A549 (cell line): ENCODE data around the gene KIRREL1. TPM values are rescaled to one million over a fixed set of nuclear protein-coding genes. Genes with fewer than 3 reads are reported as not detected.

Source experiments
- ATAC-seq, 2 experiments: fragments of 200-7000 bp in 1 of 2; fragments of >200 bp in 1 of 2; cut with Nextera tagmentation in 1 of 2; cut with Tn5 transposase in 1 of 2; 3 replicates each; pipeline versions ENCODE4 v1.8.0 to v1.9.1; 2018 to 2020; ENCODE audit warnings: mild to moderate bottlenecking in 1 of 2, moderate library complexity in 1 of 2
- CTCF ChIA-PET: fragments of 300-600 bp; sonication (Branson Sonifier 250); formaldehyde crosslinking; extraction: SDS; loops from one replicate; lab custom pipeline; 2021; ENCODE audit warnings: antibody characterized with exemption, inconsistent platforms; lab: Yijun Ruan, JAX
- POLR2A ChIA-PET: fragments of 350-600 bp; formaldehyde crosslinking; extraction: SDS; loops from one replicate; lab custom pipeline; 2021; ENCODE audit warnings: antibody characterized with exemption, inconsistent platforms; lab: Yijun Ruan, JAX
- DNase-seq, 2 experiments: peaks; one replicate each; pipeline versions ENCODE4 v3.0.0 to v3.0.0-alpha.2; 2011 to 2016; ENCODE audit warnings: low read depth in 1 of 2, low spot score in 1 of 2
- FAIRE-seq: peaks from 2 replicates; lab custom pipeline; 2011; peaks lifted over from hg19 to GRCh38; lab: Jason Lieb, UNC
- H3K27ac ChIP-seq, 2 experiments: fragments of >200 bp; sonication (Bioruptor Twin); formaldehyde crosslinking; 3 replicates each; pipeline ENCODE4 v1.5.1; 2016 to 2017
- H3K4me1 ChIP-seq: fragments of >200 bp; sonication (Bioruptor Twin); formaldehyde crosslinking; 3 replicates; pipeline ENCODE4 v1.6.1; 2016
- H3K4me2 ChIP-seq: fragments of >200 bp; sonication (Bioruptor Twin); formaldehyde crosslinking; 3 replicates; pipeline ENCODE4 v1.6.1; 2016
- H3K4me3 ChIP-seq: fragments of >200 bp; sonication (Bioruptor Twin); formaldehyde crosslinking; 3 replicates; pipeline ENCODE4 v1.5.1; 2016
- H3K9me3 ChIP-seq: fragments of >200 bp; sonication (Bioruptor Twin); formaldehyde crosslinking; 3 replicates; pipeline ENCODE4 v1.6.1; 2016
- BHLHE40 ChIP-seq: IDR thresholded peaks from 2 replicates; pipeline ENCODE4 v1.6.1; 2012; ENCODE audit warnings: low read depth, low read length, inconsistent platforms
- CBX2 ChIP-seq: fragments of 200-600 bp; sonication (generic); IDR thresholded peaks from 2 replicates; pipeline ENCODE4 v1.6.1; 2016; ENCODE audit warnings: low read depth, mild to moderate bottlenecking, borderline replicate concordance
- CBX8 ChIP-seq: fragments of 200-600 bp; sonication (generic); IDR thresholded peaks from 2 replicates; pipeline ENCODE4 v1.6.1; 2016
- CHD4 ChIP-seq: fragments of 200-600 bp; sonication (generic); IDR thresholded peaks from 2 replicates; pipeline ENCODE4 v1.6.1; 2016; ENCODE audit warnings: antibody characterized with exemption, mild to moderate bottlenecking, borderline replicate concordance
- EHMT2 ChIP-seq: fragments of 200-600 bp; sonication (generic); IDR thresholded peaks from 2 replicates; pipeline ENCODE4 v1.6.1; 2016; ENCODE audit warnings: antibody characterized with exemption, low read depth, mild to moderate bottlenecking, moderate library complexity
- EP300 ChIP-seq, 2 experiments: fragments of >200 bp; sonication (Bioruptor Twin); formaldehyde crosslinking; IDR thresholded peaks; 2 replicates in 1 of 2; 3 replicates in 1 of 2; pipeline ENCODE4 v1.6.1; 2016 to 2017
- ESRRA ChIP-seq: fragments of 150-350 bp; IDR thresholded peaks from 2 replicates; pipeline ENCODE4 v1.6.1; 2014; ENCODE audit warnings: mild to moderate bottlenecking, low read length, borderline replicate concordance
- FOSB ChIP-seq: fragments of 250-450 bp; sonication (Bioruptor Pico); IDR thresholded peaks from 2 replicates; pipeline ENCODE4 v1.5.0; 2020; ENCODE audit warnings: mild to moderate bottlenecking, moderate library complexity
- HDAC2 ChIP-seq: fragments of 200-600 bp; sonication (generic); IDR thresholded peaks from 2 replicates; pipeline ENCODE4 v1.6.1; 2016
- HOXB5 ChIP-seq: fragments of 250-450 bp; sonication (Bioruptor Pico); IDR thresholded peaks from 2 replicates; pipeline ENCODE4 v1.5.0; 2020; ENCODE audit warnings: mild to moderate bottlenecking, moderate library complexity
- JUN ChIP-seq, 2 experiments: fragments of >200 bp; sonication (Bioruptor Twin); formaldehyde crosslinking; IDR thresholded peaks; 2 replicates in 1 of 2; 3 replicates in 1 of 2; pipeline ENCODE4 v1.6.1; 2016 to 2017
- JUNB ChIP-seq: fragments of >200 bp; sonication (Bioruptor Twin); formaldehyde crosslinking; IDR thresholded peaks from 2 replicates; pipeline ENCODE4 v1.6.1; 2016
- KDM1A ChIP-seq: fragments of 200-600 bp; sonication (generic); IDR thresholded peaks from 2 replicates; pipeline ENCODE4 v1.6.1; 2016; ENCODE audit warnings: low read depth, mild to moderate bottlenecking
- KDM5A ChIP-seq: fragments of 200-600 bp; sonication (generic); IDR thresholded peaks from 2 replicates; pipeline ENCODE4 v1.6.1; 2016; ENCODE audit warnings: antibody characterized with exemption, mild to moderate bottlenecking
- MAFK ChIP-seq: fragments of 450-650 bp; IDR thresholded peaks from 2 replicates; pipeline ENCODE4 v1.6.1; 2014; ENCODE audit not compliant: partially characterized antibody
- NFE2L2 ChIP-seq: fragments of 150-350 bp; conservative IDR thresholded peaks from 2 replicates; pipeline ENCODE4 v1.6.1; 2014; ENCODE audit warnings: low read length
- POLR2A ChIP-seq: IDR thresholded peaks from 2 replicates; pipeline ENCODE4 v1.6.1; 2012; ENCODE audit warnings: mild to moderate bottlenecking, low read length
- RAD21 ChIP-seq, 2 experiments: fragments of >200 bp in 1 of 2; sonication (Bioruptor Twin) in 1 of 2; formaldehyde crosslinking in 1 of 2; IDR thresholded peaks in 1 of 2; conservative IDR thresholded peaks in 1 of 2; 2 replicates in 1 of 2; 3 replicates in 1 of 2; pipeline ENCODE4 v1.6.1; 2012 to 2018; ENCODE audit warnings: inconsistent platforms in 1 of 2
- RCOR1 ChIP-seq: fragments of 150-350 bp; IDR thresholded peaks from 2 replicates; pipeline ENCODE4 v1.6.1; 2014; ENCODE audit warnings: antibody characterized with exemption, low read length, low read depth
- RFX5 ChIP-seq: fragments of 450-650 bp; IDR thresholded peaks from 2 replicates; pipeline ENCODE4 v1.7.1; 2014; ENCODE audit warnings: antibody characterized with exemption, mild to moderate bottlenecking, moderate library complexity
- RNF2 ChIP-seq: fragments of 200-600 bp; sonication (generic); IDR thresholded peaks from 2 replicates; pipeline ENCODE4 v1.6.1; 2016; ENCODE audit warnings: low read depth, mild to moderate bottlenecking, antibody characterized with exemption, moderate library complexity, borderline replicate concordance
- SREBF2 ChIP-seq: fragments of 450-650 bp; IDR thresholded peaks from 2 replicates; pipeline ENCODE4 v1.6.1; 2014; ENCODE audit warnings: mild to moderate bottlenecking, moderate library complexity
- ZC3H11A ChIP-seq: fragments of 450-650 bp; IDR thresholded peaks from 2 replicates; pipeline ENCODE4 v1.6.1; 2014; ENCODE audit warnings: antibody characterized with exemption, mild to moderate bottlenecking
- ZSCAN20 ChIP-seq: fragments of 250-450 bp; sonication (Bioruptor Pico); IDR thresholded peaks from 2 replicates; pipeline ENCODE4 v1.8.0; 2022; ENCODE audit warnings: mild to moderate bottlenecking, moderate library complexity
- WGBS: methylation state at CpG from one replicate; pipeline ENCODE4 v1.1.6; 2017; ENCODE audit errors: missing lambda C conversion rate; 5-methylcytosine and 5-hydroxymethylcytosine counted together
- polyA plus RNA-seq, 4 experiments: library from polyadenylated mRNA; depleted of rRNA in 3 of 4; stranded (reverse); fragments of >200 nt; fragmentation: RNase III in 1 of 4; extraction: RNeasy Plus Mini Kit Qiagen cat#74134 plus additional on column Dnase treatment in 1 of 4; gene quantifications; 2 replicates in 3 of 4; 3 replicates in 1 of 4; pipeline ENCODE4 v1.2.3, GENCODE V29; 2011 to 2017
- TF ChIP-seq, protein P1 (sequence below): fragments of 250-450 bp; sonication (Bioruptor Pico); IDR thresholded peaks from 2 replicates; pipeline ENCODE4 v1.5.0; 2020; ENCODE audit warnings: low read depth, mild to moderate bottlenecking, moderate library complexity
- TF ChIP-seq, protein P2 (sequence below): fragments of 150-350 bp; IDR thresholded peaks from 2 replicates; pipeline ENCODE4 v1.6.1; 2014; ENCODE audit warnings: low read depth, mild to moderate bottlenecking, low read length
- TF ChIP-seq, protein P3 (sequence below): IDR thresholded peaks from 2 replicates; pipeline ENCODE4 v1.6.1; 2012
- TF ChIP-seq, protein P4 (sequence below): IDR thresholded peaks from 2 replicates; pipeline ENCODE4 v1.6.1; 2012
- TF ChIP-seq, protein P5 (sequence below): fragments of >200 bp; sonication (Bioruptor Twin); formaldehyde crosslinking; IDR thresholded peaks from 3 replicates; pipeline ENCODE4 v1.5.1; 2016
- TF ChIP-seq, protein P6 (sequence below): fragments of 250-450 bp; sonication (Bioruptor Pico); IDR thresholded peaks from 2 replicates; pipeline ENCODE4 v1.5.0; 2021; ENCODE audit warnings: mild to moderate bottlenecking, moderate library complexity, borderline replicate concordance
- TF ChIP-seq, protein P7 (sequence below): fragments of >200 bp; sonication (Bioruptor Twin); formaldehyde crosslinking; IDR thresholded peaks from 2 replicates; pipeline ENCODE4 v1.6.1; 2016

Gene KIRREL1
- polyA plus RNA-seq, 2 of the 4 experiments (the other 2 are of a cell fraction): 18.7 to 41.3 TPM

DNA sequence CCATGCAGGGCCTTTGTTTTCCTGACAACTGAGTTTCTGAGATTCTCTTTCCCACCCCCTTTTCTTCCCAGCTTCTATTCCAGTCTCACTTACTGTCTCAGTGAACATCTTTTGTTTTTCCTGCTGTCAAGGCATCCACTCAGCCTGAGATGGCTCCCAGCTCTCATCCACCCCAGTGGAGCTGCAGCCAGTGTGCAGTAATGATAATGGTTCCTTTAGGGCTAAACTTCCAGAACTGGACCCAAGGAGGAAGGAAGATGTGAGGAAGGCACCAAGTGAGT, 44.4 kb upstream of the KIRREL1 start:
- POLR2A ChIA-PET: no interaction called here
- ATAC-seq: no peak

DNA sequence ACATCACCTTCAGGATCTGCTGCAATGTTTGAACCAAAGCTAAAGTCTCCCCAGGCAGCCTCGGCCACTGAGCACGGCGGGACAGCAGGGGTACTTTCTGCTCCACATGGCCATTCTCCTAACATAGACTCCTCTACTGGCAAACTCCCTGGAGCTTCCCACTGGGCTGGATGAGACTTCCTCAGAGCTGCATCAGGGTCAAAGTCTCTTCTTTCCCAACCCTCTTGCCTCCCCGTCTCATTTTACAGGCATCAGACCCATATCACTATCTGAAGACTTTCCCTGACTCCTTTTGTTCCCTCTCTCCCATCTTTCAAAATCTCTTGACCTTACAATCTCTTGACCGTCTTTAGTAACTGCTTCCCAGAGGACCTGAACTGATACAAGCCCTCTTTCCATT, 42.2 kb upstream of the KIRREL1 start:
- POLR2A ChIA-PET: no interaction called here
- Histone ChIP-seq H3K9me3 (no peaks in the 10 kb centered on the region), H3K27ac (no peak overlapping the region), H3K4me1 (no peaks in the 10 kb centered on the region), H3K4me3 (no peak overlapping the region), H3K4me2 (no peak overlapping the region)
- CTCF ChIA-PET: interaction anchor here (0.8 to 7.0 kb wide), 7 partner anchors 11 to 171 kb away, joined by 3 to 52 read pairs (median 3); no protein-coding TSS in a partner anchor
- DNase-seq (no peak), ATAC-seq (no peak), FAIRE-seq (no peak)
- 16% methylated on average over 5 of the region's 5 CpGs for WGBS
- TF ChIP-seq RFX5 (no peak), SREBF2 (no peak), FOSB (no peak), CBX8 (no peak), MAFK (no peak), KDM1A (no peak), POLR2A (no peak), RNF2 (no peak), RAD21 (conservative IDR thresholded peaks at IDR 0.05 in 1 of 2, IDR thresholded peaks at IDR 0.05 in 1 of 2) (no peak), JUN (IDR thresholded peaks at IDR 0.05) (no peak), ESRRA (no peak), ZSCAN20 (no peak), CHD4 (no peak), JUNB (no peak)
- TF ChIP-seq, protein P1, sequence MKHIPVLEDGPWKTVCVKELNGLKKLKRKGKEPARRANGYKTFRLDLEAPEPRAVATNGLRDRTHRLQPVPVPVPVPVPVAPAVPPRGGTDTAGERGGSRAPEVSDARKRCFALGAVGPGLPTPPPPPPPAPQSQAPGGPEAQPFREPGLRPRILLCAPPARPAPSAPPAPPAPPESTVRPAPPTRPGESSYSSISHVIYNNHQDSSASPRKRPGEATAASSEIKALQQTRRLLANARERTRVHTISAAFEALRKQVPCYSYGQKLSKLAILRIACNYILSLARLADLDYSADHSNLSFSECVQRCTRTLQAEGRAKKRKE: no peak
- TF ChIP-seq, protein P2, sequence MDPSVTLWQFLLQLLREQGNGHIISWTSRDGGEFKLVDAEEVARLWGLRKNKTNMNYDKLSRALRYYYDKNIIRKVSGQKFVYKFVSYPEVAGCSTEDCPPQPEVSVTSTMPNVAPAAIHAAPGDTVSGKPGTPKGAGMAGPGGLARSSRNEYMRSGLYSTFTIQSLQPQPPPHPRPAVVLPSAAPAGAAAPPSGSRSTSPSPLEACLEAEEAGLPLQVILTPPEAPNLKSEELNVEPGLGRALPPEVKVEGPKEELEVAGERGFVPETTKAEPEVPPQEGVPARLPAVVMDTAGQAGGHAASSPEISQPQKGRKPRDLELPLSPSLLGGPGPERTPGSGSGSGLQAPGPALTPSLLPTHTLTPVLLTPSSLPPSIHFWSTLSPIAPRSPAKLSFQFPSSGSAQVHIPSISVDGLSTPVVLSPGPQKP: no peak
- TF ChIP-seq, protein P3, sequence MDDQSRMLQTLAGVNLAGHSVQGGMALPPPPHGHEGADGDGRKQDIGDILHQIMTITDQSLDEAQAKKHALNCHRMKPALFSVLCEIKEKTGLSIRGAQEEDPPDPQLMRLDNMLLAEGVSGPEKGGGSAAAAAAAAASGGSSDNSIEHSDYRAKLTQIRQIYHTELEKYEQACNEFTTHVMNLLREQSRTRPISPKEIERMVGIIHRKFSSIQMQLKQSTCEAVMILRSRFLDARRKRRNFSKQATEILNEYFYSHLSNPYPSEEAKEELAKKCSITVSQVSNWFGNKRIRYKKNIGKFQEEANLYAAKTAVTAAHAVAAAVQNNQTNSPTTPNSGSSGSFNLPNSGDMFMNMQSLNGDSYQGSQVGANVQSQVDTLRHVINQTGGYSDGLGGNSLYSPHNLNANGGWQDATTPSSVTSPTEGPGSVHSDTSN: no peak

More for the DNA sequence above, 44.4 kb upstream of the KIRREL1 start:
- no peaks in the 10 kb centered on the region for H3K9me3 ChIP-seq
- TF ChIP-seq RFX5: no peak
- no peak for TF ChIP-seq EHMT2
- no peak for TF ChIP-seq HOXB5
- TF ChIP-seq RCOR1: no peak
- TF ChIP-seq EP300 (IDR thresholded peaks at IDR 0.05): no peak
- TF ChIP-seq, protein P4, sequence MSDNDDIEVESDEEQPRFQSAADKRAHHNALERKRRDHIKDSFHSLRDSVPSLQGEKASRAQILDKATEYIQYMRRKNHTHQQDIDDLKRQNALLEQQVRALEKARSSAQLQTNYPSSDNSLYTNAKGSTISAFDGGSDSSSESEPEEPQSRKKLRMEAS: no peak
- TF ChIP-seq ZSCAN20: no peak
- TF ChIP-seq KDM5A: no peak
- no peak for TF ChIP-seq BHLHE40
- no peak for TF ChIP-seq CBX8
- no peak for TF ChIP-seq POLR2A
- no peak for TF ChIP-seq NFE2L2
- TF ChIP-seq, protein P5, sequence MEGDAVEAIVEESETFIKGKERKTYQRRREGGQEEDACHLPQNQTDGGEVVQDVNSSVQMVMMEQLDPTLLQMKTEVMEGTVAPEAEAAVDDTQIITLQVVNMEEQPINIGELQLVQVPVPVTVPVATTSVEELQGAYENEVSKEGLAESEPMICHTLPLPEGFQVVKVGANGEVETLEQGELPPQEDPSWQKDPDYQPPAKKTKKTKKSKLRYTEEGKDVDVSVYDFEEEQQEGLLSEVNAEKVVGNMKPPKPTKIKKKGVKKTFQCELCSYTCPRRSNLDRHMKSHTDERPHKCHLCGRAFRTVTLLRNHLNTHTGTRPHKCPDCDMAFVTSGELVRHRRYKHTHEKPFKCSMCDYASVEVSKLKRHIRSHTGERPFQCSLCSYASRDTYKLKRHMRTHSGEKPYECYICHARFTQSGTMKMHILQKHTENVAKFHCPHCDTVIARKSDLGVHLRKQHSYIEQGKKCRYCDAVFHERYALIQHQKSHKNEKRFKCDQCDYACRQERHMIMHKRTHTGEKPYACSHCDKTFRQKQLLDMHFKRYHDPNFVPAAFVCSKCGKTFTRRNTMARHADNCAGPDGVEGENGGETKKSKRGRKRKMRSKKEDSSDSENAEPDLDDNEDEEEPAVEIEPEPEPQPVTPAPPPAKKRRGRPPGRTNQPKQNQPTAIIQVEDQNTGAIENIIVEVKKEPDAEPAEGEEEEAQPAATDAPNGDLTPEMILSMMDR: no peak
- no peak for TF ChIP-seq MAFK
- no peak for TF ChIP-seq HDAC2
- no peak for TF ChIP-seq ZC3H11A
- no peak for TF ChIP-seq JUNB
- no peak for TF ChIP-seq CBX2
- TF ChIP-seq, protein P6, sequence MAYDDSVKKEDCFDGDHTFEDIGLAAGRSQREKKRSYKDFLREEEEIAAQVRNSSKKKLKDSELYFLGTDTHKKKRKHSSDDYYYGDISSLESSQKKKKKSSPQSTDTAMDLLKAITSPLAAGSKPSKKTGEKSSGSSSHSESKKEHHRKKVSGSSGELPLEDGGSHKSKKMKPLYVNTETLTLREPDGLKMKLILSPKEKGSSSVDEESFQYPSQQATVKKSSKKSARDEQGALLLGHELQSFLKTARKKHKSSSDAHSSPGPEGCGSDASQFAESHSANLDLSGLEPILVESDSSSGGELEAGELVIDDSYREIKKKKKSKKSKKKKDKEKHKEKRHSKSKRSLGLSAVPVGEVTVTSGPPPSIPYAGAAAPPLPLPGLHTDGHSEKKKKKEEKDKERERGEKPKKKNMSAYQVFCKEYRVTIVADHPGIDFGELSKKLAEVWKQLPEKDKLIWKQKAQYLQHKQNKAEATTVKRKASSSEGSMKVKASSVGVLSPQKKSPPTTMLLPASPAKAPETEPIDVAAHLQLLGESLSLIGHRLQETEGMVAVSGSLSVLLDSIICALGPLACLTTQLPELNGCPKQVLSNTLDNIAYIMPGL (CRISPR knock-in tag): no peak
- TF ChIP-seq, protein P7, sequence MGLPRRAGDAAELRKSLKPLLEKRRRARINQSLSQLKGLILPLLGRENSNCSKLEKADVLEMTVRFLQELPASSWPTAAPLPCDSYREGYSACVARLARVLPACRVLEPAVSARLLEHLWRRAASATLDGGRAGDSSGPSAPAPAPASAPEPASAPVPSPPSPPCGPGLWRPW: no peak
- TF ChIP-seq, all 56 proteins: peak for 0
- H3K4me1 ChIP-seq: no peaks in the 10 kb centered on the region
- no peak overlapping the region for H3K27ac ChIP-seq
- no peak overlapping the region for H3K4me3 ChIP-seq
- DNase-seq (no peak), FAIRE-seq (no peak)
- no peak overlapping the region for H3K4me2 ChIP-seq
- CTCF ChIA-PET: interaction anchor here (0.7 to 7.0 kb wide), 15 partner anchors 8 to 1111 kb away, joined by 3 to 52 read pairs (median 3); no protein-coding TSS in a partner anchor
